Fibroblast of lung (primary cell): ENCODE results near the gene PPP1R12A.

ENCODE experiments used
- CTCF ChIP-seq, 2 donors: IDR thresholded peaks in 1 of 2; conservative IDR thresholded peaks in 1 of 2; 1 replicate in 1 of 2; 2 replicates in 1 of 2; pipeline ENCODE4 v1.5.1; 2011 to 2012; ENCODE audit warnings: low read length in 2 of 2, control low read depth in 1 of 2, inconsistent platforms in 1 of 2, low read depth in 1 of 2, mild to moderate bottlenecking in 1 of 2
- EZH2 ChIP-seq: IDR thresholded peaks from 2 replicates; pipeline ENCODE4 v1.5.1; 2012; ENCODE audit warnings: low read length, control low read depth, mild to moderate bottlenecking; ENCODE audit errors: missing control alignments

- TF ChIP-seq CTCF (conservative IDR thresholded peaks at IDR 0.05 in 1 of 2, IDR thresholded peaks at IDR 0.05 in 1 of 2; ENCODE audit: low read depth in 1 of 2, low read length in 2 of 2) (no peak), EZH2 (no peak)
Observed at GRCh38 chr12:79834712-79835376, 100.1 kb downstream of the PPP1R12A start.
